ENCODE data around the gene ABR. TPM values are rescaled to one million over a fixed set of nuclear protein-coding genes. Genes with fewer than 3 reads are reported as not detected.
"Not testable (repeated sequence)": the region's sequence is repeated elsewhere in the genome, so short reads cannot be mapped to it uniquely, and the experiment has no call there.

Gene ABR
- total RNA-seq, 1 experiment from 2014 or later = 26.2 TPM

DNA sequence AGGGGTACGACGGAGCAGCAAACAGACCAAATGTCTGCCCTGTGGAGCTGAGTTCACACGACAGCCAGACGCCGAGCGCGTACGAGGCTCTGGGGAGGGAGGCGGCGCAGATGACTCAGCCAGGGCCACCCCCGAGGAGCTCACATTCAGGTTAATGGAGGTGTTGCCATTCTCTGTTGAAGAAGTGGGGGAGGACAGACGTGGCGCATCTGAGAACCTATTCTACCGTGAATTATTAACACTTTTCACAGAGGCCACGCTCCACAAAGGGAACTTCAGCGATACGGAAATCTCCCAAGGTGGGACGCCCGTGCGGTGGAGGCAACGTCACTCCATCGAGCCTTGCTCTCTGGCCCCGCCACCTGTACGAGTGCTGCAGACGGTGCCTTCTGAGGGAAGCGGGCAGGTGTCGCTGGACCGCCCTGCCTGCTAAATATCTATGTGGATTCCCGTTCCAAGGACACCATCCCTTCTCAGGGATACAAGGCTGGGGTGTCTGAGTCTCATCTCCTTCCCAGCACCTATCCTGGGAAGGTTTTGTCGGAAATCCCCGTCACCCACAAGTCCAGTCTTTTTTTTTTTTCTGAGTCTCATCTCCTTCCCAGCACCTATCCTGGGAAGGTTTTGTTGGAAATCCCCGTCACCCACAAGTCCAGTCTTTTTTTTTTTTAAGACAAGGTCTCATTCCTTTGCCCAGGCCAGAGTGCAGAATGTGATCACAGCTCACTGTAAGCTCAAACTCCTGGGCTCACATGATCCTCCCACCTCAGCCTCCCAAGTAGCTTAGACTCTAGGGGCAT, 19.0 kb downstream of the ABR start:
- in situ Hi-C loops (cut with HindIII; ENCODE audit: low pct_unique_long_range_greater_than_20kb, low sequenced_read_pairs) = no loop called here

DNA sequence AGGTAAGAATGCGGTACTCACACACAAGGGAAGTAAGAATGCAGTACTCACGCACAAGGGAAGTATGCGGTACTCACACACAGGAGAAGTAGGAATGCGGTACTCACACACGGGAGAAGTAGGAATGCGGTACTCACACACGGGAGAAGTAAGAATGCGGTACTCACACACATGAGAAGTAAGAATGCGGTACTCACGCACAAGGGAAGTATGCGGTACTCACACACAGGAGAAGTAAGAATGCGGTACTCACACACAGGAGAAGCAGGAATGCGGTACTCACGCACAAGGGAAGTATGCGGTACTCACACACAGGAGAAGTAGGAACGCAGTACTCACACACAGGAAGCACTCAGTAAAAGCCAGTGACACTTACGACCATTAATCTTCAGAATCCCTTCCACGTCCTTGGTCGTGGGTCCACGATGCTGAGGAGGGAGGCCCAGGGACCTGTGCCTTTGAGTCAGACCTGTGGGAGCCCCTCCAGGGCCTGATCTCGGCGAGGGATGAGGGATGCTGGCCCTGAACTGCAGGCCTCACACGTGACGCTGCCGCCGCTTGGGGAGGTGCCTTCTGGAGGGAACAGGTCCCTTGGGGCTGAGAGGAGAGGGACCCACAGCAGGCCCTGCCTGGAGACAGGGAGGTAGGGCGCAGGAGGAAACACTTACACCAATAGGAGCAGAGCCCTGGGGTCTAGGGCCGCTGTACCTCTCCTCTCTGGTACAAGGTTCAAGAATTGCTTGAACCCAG, 20.2 kb downstream of the ABR start:
- in situ Hi-C loops (cut with HindIII; ENCODE audit: low pct_unique_long_range_greater_than_20kb, low sequenced_read_pairs) = no loop called here
- DNase-seq (ENCODE audit: low read depth, low spot score) = no peak

More for the DNA sequence above, 19.0 kb downstream of the ABR start:
- no peak for DNase-seq (ENCODE audit: low read depth, low spot score)

DNA sequence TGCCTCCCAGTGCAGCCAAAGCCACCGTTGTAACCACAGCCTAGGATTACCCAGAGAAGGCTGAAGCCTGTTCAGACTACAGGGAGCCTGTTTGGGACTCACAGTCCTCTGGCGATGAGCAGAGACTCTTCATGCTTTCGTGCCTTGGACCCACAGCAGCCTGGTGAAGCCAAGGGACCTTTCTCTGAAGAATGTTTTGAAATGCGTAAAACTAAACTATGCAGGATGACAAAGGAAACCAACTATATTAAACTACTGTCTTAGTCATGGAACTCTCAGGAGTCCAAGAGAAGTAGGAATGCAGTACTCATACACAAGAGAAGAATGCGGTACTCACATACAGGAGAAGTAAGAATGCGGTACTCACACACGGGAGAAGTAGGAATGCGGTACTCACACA, 20.9 kb downstream of the ABR start:
- in situ Hi-C loops (cut with HindIII; ENCODE audit: low pct_unique_long_range_greater_than_20kb, low sequenced_read_pairs) = no loop called here
- no peak for DNase-seq (ENCODE audit: low read depth, low spot score)

DNA sequence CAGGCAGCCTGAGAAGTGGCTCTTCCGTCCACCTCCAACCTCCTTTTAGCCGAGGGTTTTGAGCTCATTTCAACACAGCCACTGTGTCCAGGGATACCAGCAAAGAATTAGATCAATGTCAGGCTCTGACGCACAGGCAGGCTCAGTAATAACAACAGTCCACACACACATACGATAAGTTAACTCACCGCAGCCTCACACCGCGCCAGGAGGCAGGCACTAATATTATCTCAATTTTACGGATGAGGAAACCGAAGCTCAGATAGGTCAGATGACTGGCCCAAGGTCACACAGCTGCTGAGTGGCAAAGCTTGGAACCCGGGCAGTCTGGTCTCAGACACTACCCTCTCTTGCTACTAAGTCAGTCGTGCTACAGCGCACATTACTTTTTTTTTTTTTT, 22.9 kb downstream of the ABR start:
- in situ Hi-C loops (cut with HindIII; ENCODE audit: low pct_unique_long_range_greater_than_20kb, low sequenced_read_pairs) = no loop called here
- DNase-seq (ENCODE audit: low read depth, low spot score) = no peak

- no peak for DNase-seq (ENCODE audit: low read depth, low spot score)
- in situ Hi-C loops (cut with HindIII; ENCODE audit: low pct_unique_long_range_greater_than_20kb, low sequenced_read_pairs) = no loop called here
Measured at GRCh38 chr17:1154704-1155103, 25.1 kb downstream of the ABR start.

- in situ Hi-C loops (cut with HindIII; ENCODE audit: low pct_unique_long_range_greater_than_20kb, low sequenced_read_pairs) = no loop called here
Measured at GRCh38 chr17:1153795-1154546, 25.8 kb downstream of the ABR start.

GRCh38 chr17:1152582-1152981, 27.2 kb downstream of the ABR start:
- not testable (repeated sequence) for DNase-seq (ENCODE audit: low read depth, low spot score)

More at GRCh38 chr17:1153795-1154546, 25.8 kb downstream of the ABR start:
- peak; percentile 48 for DNase-seq (ENCODE audit: low read depth, low spot score)

GRCh38 chr17:1150863-1151600, 28.7 kb downstream of the ABR start:
- peak; percentile 69 for DNase-seq (ENCODE audit: low read depth, low spot score)
- in situ Hi-C loops (cut with HindIII; ENCODE audit: low pct_unique_long_range_greater_than_20kb, low sequenced_read_pairs) = no loop called here

More at GRCh38 chr17:1152582-1152981, 27.2 kb downstream of the ABR start:
- in situ Hi-C loops (cut with HindIII; ENCODE audit: low pct_unique_long_range_greater_than_20kb, low sequenced_read_pairs) = not testable (repeated sequence)

DNA sequence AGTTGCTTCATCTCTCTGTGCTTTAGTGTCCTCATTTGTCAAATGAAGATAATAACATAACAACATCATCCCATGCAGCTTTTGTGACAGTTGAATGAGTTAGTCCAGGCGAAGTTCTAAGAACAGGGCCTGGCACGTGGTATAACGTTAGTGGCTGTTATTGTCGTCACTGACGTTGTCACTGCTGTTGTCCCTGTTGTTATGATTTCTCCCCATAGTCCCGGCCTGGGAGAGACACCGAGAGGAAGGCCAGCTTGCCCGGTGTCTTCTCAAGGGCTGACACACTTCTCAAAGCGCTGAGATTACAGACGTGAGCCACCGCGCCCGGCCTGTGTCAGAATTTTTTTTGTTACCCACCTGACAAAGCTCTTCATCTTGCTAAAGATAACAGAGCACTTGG, 29.9 kb downstream of the ABR start:
- DNase-seq (ENCODE audit: low read depth, low spot score) = no peak
- in situ Hi-C loops (cut with HindIII; ENCODE audit: low pct_unique_long_range_greater_than_20kb, low sequenced_read_pairs) = no loop called here

DNA sequence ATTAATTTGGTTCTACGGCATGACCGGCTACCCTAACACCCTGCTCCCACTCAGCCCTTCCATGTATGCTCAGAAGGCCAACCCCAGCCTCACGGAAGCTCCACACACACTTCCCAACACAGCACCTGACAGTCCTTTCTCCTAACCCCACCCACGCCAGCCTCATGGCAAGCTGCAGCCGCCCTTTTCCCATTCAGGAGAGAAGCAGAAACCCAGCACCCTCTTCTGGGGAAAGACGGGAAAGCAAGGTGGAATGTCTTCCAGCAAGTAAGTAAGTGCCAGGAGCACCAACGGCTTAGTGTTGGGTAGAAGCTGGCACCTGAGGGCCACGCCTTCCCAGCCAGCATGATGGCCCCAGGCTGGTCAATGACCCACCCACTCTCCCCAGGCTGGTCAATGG, 32.1 kb downstream of the ABR start:
- in situ Hi-C loops (cut with HindIII; ENCODE audit: low pct_unique_long_range_greater_than_20kb, low sequenced_read_pairs) = no loop called here
- DNase-seq (ENCODE audit: low read depth, low spot score) = peak; percentile 84

DNA sequence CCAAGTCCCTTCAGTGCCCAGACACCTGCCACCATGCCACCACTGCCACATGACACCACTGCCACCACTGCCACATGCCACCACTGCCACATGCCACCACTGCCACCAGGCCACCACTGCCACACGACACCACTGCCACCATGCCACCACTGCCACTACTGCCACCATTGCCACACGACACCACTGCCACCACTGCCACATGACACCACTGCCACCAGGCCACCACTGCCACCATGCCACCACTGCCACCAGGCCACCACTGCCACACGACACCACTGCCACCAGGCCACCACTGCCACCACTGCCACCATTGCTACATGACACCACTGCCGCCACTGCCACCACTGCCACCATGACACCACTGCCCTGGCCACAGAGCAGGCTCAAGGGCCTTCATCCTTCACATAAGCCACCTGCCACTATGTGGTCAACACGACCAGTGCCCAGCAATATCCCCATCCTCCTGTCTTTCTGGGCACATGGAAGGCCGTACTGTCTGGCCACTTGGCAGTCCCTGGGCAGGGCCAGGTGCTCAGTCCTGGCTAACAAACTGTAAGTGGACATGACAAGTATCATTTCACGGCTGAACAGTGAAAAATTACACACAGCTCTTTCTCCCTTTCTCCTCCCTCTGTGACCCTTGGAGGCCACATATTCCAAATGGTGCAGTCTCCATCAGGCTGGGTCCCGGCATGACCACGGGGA, 33.1 kb downstream of the ABR start:
- in situ Hi-C loops (cut with HindIII; ENCODE audit: low pct_unique_long_range_greater_than_20kb, low sequenced_read_pairs) = no loop called here
- DNase-seq (ENCODE audit: low read depth, low spot score) = no peak

- in situ Hi-C loops (cut with HindIII; ENCODE audit: low pct_unique_long_range_greater_than_20kb, low sequenced_read_pairs) = no loop called here
- no peak for DNase-seq (ENCODE audit: low read depth, low spot score)
Measured at GRCh38 chr17:1145311-1145986, 34.3 kb downstream of the ABR start.

- in situ Hi-C loops (cut with HindIII; ENCODE audit: low pct_unique_long_range_greater_than_20kb, low sequenced_read_pairs) = no loop called here
- DNase-seq (ENCODE audit: low read depth, low spot score) = no peak
Measured at GRCh38 chr17:1144162-1144561, 35.6 kb downstream of the ABR start.

GRCh38 chr17:1143573-1143972, 36.2 kb downstream of the ABR start:
- in situ Hi-C loops (cut with HindIII; ENCODE audit: low pct_unique_long_range_greater_than_20kb, low sequenced_read_pairs) = no loop called here
- DNase-seq (ENCODE audit: low read depth, low spot score) = peak; percentile 33

DNA sequence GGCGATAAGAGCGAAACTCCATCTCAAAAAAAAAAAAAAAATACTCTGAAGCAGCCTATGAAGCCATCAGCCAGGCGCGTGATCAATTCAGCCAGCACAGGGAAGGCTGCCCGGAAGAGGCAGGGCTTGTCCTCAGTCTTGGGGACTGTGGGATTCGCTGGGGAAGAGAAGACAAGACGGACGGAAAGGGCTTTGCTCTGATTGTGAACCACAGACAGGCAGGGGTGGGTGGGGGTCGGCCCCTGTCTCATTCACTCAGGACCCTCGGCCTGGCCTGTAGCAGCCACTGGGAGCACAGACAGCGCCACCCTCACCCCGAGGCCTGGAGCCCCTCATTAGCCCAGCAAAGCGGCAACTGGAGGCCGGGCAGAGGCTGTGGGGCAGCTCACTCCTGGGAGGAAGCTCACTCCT, 37.2 kb downstream of the ABR start:
- no peak for DNase-seq (ENCODE audit: low read depth, low spot score)
- in situ Hi-C loops (cut with HindIII; ENCODE audit: low pct_unique_long_range_greater_than_20kb, low sequenced_read_pairs) = no loop called here

DNA sequence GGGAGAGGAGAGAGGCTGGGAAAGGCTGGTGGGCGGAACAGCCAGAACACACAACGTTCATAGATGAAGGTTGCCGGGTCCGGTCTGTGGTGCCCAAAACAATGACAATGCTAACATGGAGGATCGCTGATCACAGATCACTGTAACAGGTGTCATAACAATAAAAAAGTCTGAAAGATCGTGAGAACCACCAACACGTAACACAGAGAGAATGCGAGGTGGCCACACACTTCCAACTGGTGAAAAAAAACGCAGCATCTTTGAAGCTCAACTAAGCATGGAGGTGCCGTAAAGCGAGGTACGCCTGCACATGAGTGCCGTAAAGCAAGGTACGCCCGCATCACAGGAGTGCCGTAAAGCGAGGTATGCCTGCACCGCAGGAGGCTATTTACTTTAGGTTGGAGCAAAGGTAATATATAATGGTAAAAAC, 42.3 kb downstream of the ABR start:
- in situ Hi-C loops (cut with HindIII; ENCODE audit: low pct_unique_long_range_greater_than_20kb, low sequenced_read_pairs) = no loop called here
- no peak for DNase-seq (ENCODE audit: low read depth, low spot score)

Measured in SK-MEL-5 (cell line).